BJ (cell line): ENCODE measurements around the gene TXK. TPM values are rescaled to one million over a fixed set of nuclear protein-coding genes. Genes with fewer than 3 reads are reported as not detected.

Source experiments
- CTCF ChIA-PET: fragments of 350-600 bp; formaldehyde crosslinking; extraction: SDS; loops from one replicate; lab custom pipeline; 2021; ENCODE audit warnings: antibody characterized with exemption, inconsistent platforms; lab: Yijun Ruan, JAX
- POLR2A ChIA-PET: fragments of 300-600 bp; sonication (Branson Sonifier 250); formaldehyde crosslinking; extraction: SDS; loops from one replicate; lab custom pipeline; 2021; ENCODE audit warnings: antibody characterized with exemption; lab: Charles Lee
- DNase-seq: peaks from one replicate; pipeline ENCODE4 v3.0.0-alpha.2; 2011; ENCODE audit warnings: low read depth
- H3K27me3 ChIP-seq: 2 replicates; pipeline ENCODE4 v1.6.0; 2011; ENCODE audit warnings: low read length; ENCODE audit not compliant: control insufficient read depth, insufficient read depth
- H3K36me3 ChIP-seq: 2 replicates; pipeline ENCODE4 v1.5.1; 2011; ENCODE audit warnings: low read length; ENCODE audit not compliant: control insufficient read depth, insufficient read depth
- H3K4me3 ChIP-seq: 2 replicates; pipeline ENCODE4 v1.5.1; 2011; ENCODE audit warnings: low read depth, mild to moderate bottlenecking, control low read depth, low read length
- polyA plus RNA-seq: library from polyadenylated mRNA; depleted of rRNA; stranded (reverse); fragments of >200 nt; gene quantifications from 2 replicates; pipeline ENCODE4 v1.2.3, GENCODE V29; 2011
- TF ChIP-seq, protein P1 (sequence below): IDR thresholded peaks from 2 replicates; pipeline ENCODE4 v1.5.1; 2011; ENCODE audit warnings: low read depth, mild to moderate bottlenecking, control low read depth, inconsistent platforms, low read length, moderate library complexity; ENCODE audit not compliant: insufficient read depth

Gene TXK
- polyA plus RNA-seq, 1 experiment, result 0.10 TPM

DNA sequence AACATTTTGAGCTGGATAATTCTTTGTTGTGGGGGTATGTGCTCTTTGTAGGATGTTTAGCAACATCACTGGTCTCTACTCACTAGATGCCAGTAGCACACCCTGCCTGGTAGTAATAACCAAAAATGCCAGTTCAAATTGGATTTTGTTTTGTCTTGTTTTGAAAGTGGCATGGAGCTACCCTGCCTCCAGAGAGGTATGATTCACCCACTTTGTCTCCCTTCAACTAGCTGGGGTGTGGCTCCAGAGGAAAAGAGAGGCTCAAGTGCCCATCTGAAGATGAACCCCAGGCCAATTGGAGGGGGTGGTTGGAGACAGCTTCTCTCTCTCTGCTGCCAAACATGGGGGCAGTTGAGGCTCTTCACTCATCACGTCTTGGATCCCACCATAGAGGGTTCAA is 83.0 kb downstream of the TXK start:
- TF ChIP-seq, protein P1, sequence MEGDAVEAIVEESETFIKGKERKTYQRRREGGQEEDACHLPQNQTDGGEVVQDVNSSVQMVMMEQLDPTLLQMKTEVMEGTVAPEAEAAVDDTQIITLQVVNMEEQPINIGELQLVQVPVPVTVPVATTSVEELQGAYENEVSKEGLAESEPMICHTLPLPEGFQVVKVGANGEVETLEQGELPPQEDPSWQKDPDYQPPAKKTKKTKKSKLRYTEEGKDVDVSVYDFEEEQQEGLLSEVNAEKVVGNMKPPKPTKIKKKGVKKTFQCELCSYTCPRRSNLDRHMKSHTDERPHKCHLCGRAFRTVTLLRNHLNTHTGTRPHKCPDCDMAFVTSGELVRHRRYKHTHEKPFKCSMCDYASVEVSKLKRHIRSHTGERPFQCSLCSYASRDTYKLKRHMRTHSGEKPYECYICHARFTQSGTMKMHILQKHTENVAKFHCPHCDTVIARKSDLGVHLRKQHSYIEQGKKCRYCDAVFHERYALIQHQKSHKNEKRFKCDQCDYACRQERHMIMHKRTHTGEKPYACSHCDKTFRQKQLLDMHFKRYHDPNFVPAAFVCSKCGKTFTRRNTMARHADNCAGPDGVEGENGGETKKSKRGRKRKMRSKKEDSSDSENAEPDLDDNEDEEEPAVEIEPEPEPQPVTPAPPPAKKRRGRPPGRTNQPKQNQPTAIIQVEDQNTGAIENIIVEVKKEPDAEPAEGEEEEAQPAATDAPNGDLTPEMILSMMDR, result no peak
- DNase-seq, result no peak
- CTCF ChIA-PET, result interaction anchor here (0.9 to 3.2 kb wide), 3 partner anchors 11 to 18 kb away, joined by 3 to 13 read pairs (median 3); no protein-coding TSS in a partner anchor
- POLR2A ChIA-PET, result no interaction called here
- peaks cover 3% of the 10 kb centered on the region; the same call in 1 of the 2 replicates for H3K27me3 ChIP-seq
- no peak overlapping the region for H3K4me3 ChIP-seq
- H3K36me3 ChIP-seq, result no peaks in the 10 kb centered on the region

DNA sequence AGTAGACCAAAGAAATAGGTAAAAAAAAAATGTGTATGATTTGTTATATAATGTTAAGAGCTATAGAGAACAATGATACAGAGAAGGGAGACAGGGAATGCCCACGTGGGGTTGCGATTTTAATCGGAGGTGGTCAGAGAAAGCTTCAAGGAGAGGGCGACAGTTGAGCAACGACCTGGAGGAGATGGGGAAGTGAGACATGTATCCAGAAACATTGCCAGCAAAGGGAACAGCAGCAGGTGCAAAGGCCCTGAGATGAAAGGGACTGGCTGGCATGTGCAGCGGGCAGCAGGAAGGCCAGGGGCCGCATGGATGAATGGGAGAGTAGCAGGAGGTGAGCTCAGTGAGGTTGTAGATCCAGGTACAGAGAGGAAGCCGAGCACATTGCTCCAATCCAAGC is 84.6 kb downstream of the TXK start:
- TF ChIP-seq, protein P1, result no peak
- DNase-seq, result no peak
- H3K36me3 ChIP-seq, result no peaks in the 10 kb centered on the region
- H3K4me3 ChIP-seq, result no peak overlapping the region
- POLR2A ChIA-PET, result interaction anchor here (0.6 kb wide), 1 partner anchor 86 kb away, joined by 3 read pairs; no protein-coding TSS in a partner anchor
- CTCF ChIA-PET, result interaction anchor here (0.7 to 3.2 kb wide), 2 partner anchors 10 to 16 kb away, joined by 3 to 13 read pairs; no protein-coding TSS in a partner anchor
- peaks cover 3% of the 10 kb centered on the region; the same call in 1 of the 2 replicates for H3K27me3 ChIP-seq

DNA sequence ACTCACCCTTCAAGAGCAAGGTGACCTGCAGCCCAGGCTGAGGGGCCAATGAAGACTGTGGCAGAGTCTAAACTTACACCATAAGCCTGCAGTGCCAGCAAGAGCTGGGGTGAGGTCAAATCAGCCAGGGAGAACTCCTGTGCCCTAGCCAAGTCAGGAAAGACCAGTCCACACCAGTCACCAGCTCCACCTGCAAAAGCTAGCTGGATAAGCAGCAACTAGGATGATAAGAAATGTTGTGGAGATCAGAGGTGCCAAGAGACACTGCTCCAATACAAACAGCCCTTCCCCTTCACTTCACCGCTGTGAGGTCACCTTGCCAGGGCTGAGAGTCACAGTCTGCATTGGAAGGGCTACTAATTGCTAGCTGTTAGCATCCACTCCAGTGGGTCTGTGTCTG is 86.2 kb downstream of the TXK start:
- Histone ChIP-seq H3K36me3 (no peaks in the 10 kb centered on the region), H3K4me3 (no peak overlapping the region), H3K27me3 (peaks cover 4% of the 10 kb centered on the region; the same call in 1 of the 2 replicates)
- no peak for DNase-seq
- POLR2A ChIA-PET, result no interaction called here
- TF ChIP-seq, protein P1, result no peak
- CTCF ChIA-PET, result interaction anchor here (2.1 kb wide), 1 partner anchor 14 kb away, joined by 9 read pairs; no protein-coding TSS in a partner anchor

DNA sequence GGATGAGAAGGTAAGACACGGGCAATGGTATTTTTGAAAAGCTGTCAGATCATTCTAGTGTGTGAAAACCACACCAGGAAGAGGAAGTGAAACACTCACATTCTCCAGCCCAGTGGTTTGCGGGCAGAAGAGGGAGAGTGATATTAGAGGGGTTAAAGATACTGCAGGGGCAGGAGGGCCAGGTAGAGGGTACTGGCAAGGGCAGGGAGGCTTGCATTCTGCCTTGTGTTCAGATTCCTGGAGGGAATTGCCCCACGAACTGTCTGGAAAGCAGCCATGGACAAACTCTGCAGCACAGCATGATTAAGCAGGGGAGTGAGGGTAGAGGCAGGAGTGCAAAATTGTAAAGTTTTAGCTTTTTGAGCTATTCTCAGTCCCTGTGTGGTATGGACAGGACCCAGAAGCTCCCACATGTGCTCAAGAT is 86.6 kb downstream of the TXK start:
- CTCF ChIA-PET, result interaction anchor here (2.1 kb wide), 1 partner anchor 14 kb away, joined by 9 read pairs; no protein-coding TSS in a partner anchor
- POLR2A ChIA-PET, result no interaction called here
- no peaks in the 10 kb centered on the region for H3K36me3 ChIP-seq
- TF ChIP-seq, protein P1, result no peak
- H3K27me3 ChIP-seq, result peaks cover 4% of the 10 kb centered on the region; the same call in 1 of the 2 replicates
- no peak overlapping the region for H3K4me3 ChIP-seq
- DNase-seq, result no peak

DNA sequence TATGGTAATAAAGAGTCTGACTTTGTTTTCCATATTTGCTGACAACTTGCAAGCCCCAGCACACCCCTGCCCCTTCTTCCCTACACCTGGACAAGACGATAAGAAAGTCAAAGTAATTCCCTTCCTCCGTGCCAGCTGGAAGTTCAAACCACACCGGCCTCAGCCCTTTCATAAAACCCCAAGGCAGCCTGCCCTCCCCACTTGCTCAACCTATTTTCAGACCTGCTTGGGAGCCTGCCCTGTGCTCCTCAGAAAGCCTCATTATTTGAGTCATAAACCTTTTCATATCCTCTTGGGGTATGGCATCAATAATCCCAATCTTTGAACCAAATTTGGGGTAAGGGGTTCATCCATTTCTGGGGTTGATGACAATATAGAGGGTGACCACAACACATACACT is 88.0 kb downstream of the TXK start:
- H3K27me3 ChIP-seq, result 0 out of 2 replicates have a peak, but pooled peaks cover 3% of the 10 kb centered on the region
- H3K36me3 ChIP-seq, result no peaks in the 10 kb centered on the region
- TF ChIP-seq, protein P1, result no peak
- ChIA-PET POLR2A (no interaction called here), CTCF (interaction anchor here (1.7 kb wide), 1 partner anchor 9 kb away, joined by 3 read pairs; no protein-coding TSS in a partner anchor)
- DNase-seq, result no peak
- H3K4me3 ChIP-seq, result no peak overlapping the region
